ENCODE measurements around the gene WDR46.
"Not testable (repeated sequence)": the region's sequence is repeated elsewhere in the genome, so short reads cannot be mapped to it uniquely, and the experiment has no call there.

WDR46 gene

DNA sequence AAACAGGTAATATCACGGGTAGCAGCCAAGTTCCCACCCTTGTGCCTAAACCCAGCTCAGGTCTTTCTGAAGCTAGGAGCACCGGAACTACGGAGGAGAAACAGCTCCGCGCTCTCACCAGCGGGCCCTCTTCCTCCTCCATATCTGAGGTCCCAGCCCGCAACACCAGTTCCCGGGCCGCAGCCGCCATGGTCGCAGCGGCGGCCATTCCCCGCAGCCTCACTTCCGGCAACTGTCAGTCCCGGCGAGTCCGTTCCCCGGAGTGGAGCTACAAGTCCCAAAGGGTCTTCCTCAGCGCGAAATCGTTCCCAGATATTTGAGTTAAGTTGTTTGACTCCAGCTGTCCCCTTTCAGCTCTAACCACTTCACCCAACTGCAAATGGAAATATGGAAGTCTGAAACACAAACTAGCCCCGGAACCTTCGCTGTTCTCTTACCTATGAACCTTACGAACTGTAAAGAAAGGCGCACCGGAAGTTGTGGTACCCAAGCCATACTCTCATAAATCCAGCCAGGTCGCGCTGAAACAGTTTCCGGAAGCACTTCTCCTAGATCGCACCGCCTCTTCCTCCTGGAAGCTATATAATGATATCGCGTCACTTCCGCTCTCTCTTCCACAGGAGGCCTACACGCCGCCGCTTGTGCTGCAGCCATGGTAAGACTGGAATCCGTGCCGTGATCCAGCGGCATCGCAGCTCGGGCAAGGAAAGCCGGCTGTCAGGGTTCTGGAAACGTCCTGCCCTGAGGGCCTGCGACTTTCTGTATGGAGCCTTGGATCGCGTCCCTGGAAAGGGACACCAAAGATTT lies 17.4 kb downstream of the WDR46 start, which contains the start of the genes RPS18 and VPS52:
Gene RPS18, plus strand, starts transcription at position 608 of the 807 bp plus-strand sequence. Its CDS starts 45 bp downstream, at position 653.
Gene VPS52, minus strand, starts transcription at position 409 of the 807 bp plus-strand sequence. Its CDS starts 201 bp downstream, at position 208.
- H3K4me3 ChIP-seq (ENCODE audit: low read length) = peak within 1 kb of the TSS; percentile 85
- DNase-seq (ENCODE audit: low read depth) = peak; percentile 97
- TF ChIP-seq, protein P1, sequence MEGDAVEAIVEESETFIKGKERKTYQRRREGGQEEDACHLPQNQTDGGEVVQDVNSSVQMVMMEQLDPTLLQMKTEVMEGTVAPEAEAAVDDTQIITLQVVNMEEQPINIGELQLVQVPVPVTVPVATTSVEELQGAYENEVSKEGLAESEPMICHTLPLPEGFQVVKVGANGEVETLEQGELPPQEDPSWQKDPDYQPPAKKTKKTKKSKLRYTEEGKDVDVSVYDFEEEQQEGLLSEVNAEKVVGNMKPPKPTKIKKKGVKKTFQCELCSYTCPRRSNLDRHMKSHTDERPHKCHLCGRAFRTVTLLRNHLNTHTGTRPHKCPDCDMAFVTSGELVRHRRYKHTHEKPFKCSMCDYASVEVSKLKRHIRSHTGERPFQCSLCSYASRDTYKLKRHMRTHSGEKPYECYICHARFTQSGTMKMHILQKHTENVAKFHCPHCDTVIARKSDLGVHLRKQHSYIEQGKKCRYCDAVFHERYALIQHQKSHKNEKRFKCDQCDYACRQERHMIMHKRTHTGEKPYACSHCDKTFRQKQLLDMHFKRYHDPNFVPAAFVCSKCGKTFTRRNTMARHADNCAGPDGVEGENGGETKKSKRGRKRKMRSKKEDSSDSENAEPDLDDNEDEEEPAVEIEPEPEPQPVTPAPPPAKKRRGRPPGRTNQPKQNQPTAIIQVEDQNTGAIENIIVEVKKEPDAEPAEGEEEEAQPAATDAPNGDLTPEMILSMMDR (conservative IDR thresholded peaks at IDR 0.05; ENCODE audit: low read depth, low read length) = no peak

DNA sequence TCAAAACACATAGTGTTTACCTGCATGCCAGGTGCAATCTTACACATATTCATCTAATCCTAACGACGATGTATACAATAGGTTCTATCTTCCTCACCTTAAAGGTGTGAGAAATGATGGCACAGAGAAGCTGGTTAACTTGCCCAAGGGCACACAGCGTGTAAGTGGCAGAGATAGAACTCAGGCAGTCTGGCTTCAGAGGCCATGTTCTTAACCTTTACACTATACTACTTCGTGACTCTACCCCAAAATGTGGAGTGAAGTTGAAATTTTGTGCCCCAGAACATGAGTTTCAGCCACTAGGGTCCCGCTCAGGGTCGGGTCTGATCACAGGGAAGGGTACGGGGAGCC lies 17.9 kb downstream of the WDR46 start:
- no peak for DNase-seq (ENCODE audit: low read depth)
- TF ChIP-seq, protein P1 (conservative IDR thresholded peaks at IDR 0.05; ENCODE audit: low read depth, low read length) = no peak
- H3K4me3 ChIP-seq (ENCODE audit: low read length) = peak overlapping the region; percentile 85

DNA sequence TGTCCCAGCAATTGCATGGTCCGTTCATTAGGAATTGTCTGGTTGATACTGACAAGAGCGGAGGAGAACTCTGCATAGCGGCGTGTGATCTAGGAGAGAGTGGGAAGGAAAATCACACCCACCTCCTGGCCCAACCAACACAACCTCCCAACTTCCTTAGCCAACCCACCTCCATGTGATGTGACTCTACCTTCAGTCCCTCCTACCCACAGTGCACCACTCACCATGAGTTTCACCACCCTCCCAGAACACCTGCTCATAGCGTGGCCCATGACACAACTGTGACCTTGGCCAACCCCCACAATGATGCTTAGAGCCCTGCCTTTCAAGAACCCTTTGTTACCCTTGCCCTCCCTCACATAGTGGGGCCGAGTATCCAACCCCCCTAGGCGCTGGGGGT lies 25.0 kb downstream of the WDR46 start:
- TF ChIP-seq, protein P1 (conservative IDR thresholded peaks at IDR 0.05; ENCODE audit: low read depth, low read length) = no peak
- no peak overlapping the region for H3K4me3 ChIP-seq (ENCODE audit: low read length)
- no peak for DNase-seq (ENCODE audit: low read depth)

DNA sequence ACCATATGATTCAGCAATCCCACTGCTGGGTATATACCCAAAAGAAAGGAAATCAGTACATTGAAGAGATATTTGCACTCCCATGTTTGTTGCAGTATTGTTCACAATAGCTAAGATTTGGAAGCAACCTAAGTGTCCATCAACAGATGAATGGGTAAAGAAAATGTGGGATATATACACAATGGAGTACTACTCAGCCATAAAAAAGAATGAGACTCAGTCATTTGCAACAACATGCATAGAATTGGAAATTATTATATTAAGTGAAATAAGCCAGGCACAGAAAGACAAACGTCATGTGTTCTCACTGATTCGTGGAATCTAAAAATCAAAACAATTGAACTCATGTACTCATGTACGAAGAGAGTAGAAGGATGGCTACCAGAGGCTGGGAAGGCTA lies 26.5 kb downstream of the WDR46 start:
- not testable (repeated sequence) for DNase-seq (ENCODE audit: low read depth); H3K4me3 ChIP-seq (ENCODE audit: low read length)

DNA sequence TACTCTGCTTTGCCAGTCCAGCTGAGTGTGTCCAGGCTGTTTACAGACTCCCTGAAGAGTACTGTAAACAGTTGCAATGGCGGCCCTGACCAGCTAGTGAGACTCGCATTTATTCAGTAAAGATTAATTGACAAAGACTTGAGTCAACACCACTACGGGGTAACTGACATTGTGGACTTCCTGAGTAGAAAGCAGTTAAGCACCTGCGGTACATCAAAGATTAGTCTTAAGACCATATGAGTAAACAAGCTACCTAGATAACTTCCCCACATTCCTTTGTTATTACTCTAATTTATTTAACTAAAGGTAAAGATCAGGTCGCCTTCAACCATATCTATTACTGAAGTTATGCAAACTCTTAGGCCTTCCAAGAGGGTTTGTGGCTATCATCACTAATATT lies 30.0 kb downstream of the WDR46 start:
- no peak overlapping the region for H3K4me3 ChIP-seq (ENCODE audit: low read length)
- DNase-seq (ENCODE audit: low read depth) = no peak
- TF ChIP-seq, protein P1 (conservative IDR thresholded peaks at IDR 0.05; ENCODE audit: low read depth, low read length) = no peak

DNA sequence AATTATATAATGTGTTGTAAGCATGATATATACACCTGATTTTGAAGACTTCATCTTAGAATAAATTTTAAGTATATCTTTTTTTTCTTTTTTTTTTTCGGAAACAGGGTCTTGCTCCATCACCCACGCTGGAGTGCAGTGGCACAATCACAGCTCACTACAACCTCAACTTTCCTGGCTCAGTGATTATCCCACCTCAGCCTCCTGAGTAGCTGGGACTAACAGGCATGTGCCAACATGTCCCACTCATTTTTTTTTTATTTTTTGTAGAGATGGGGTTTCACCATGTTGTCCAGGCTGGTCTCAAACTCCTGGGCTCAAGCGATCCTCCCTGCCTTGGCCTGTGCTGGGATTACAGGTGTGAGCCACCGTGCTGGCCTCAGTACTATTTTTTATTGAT lies 34.4 kb downstream of the WDR46 start:
- no peak for DNase-seq (ENCODE audit: low read depth)

DNA sequence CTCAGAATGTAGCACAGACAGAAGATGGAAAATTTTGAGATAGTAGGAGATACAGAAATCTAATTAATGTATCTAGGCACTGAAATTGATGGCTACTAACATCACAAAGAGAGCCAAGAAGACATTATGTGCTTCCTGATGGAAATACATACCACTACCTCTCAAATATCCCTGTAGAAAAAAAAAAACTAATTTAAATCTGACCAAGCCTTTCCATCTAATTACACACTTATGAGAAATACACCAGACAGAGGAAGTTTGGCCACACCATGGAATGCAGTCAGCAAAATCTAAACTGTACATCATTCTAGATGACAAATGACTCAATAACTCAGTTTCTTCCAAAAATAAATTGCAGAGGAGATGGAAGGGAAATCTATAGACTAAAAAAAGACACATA lies 36.3 kb downstream of the WDR46 start:
- TF ChIP-seq, protein P1 (conservative IDR thresholded peaks at IDR 0.05; ENCODE audit: low read depth, low read length) = no peak
- no peak for DNase-seq (ENCODE audit: low read depth)

More for the DNA sequence above, 34.4 kb downstream of the WDR46 start:
- TF ChIP-seq, protein P1 (conservative IDR thresholded peaks at IDR 0.05; ENCODE audit: low read depth, low read length) = no peak
- H3K4me3 ChIP-seq (ENCODE audit: low read length) = no peak overlapping the region

More for the DNA sequence above, 36.3 kb downstream of the WDR46 start:
- H3K4me3 ChIP-seq (ENCODE audit: low read length) = no peak overlapping the region

All from retinal pigment epithelial cell (primary cell).